Suprapubic skin (tissue), 4 donors: ENCODE data around the gene KCNN2. TPM values are rescaled to one million over a fixed set of nuclear protein-coding genes. Genes with fewer than 3 reads are reported as not detected.
"Not testable (repeated sequence)": the region's sequence is repeated elsewhere in the genome, so short reads cannot be mapped to it uniquely, and the experiment has no call there.

Experiments
- DNase-seq, 2 donors: peaks; one replicate each; pipeline ENCODE4 v3.0.0-alpha.2; 2019; ENCODE audit warnings: low spot score in 2 of 2
- H3K27ac ChIP-seq: fragments of 200-600 bp; sonication (generic); one replicate; pipeline ENCODE4 v1.5.1; 2019
- H3K27me3 ChIP-seq: fragments of 200-600 bp; sonication (generic); one replicate; pipeline ENCODE4 v1.5.1; 2019
- H3K36me3 ChIP-seq: fragments of 200-600 bp; sonication (generic); one replicate; pipeline ENCODE4 v1.5.1; 2019
- H3K4me1 ChIP-seq: fragments of 200-600 bp; sonication (generic); one replicate; pipeline ENCODE4 v1.5.1; 2019
- H3K4me3 ChIP-seq: fragments of 200-600 bp; sonication (generic); one replicate; pipeline ENCODE4 v1.5.1; 2019; ENCODE audit warnings: mild to moderate bottlenecking
- H3K9me3 ChIP-seq: fragments of 200-600 bp; sonication (generic); one replicate; pipeline ENCODE4 v1.5.1; 2019
- CTCF ChIP-seq, 2 donors: fragments of 200-600 bp in 1 of 2; fragments of 450-650 bp in 1 of 2; sonication (generic) in 1 of 2; IDR thresholded peaks; one replicate each; pipeline ENCODE4 v1.5.1; 2016 to 2019; ENCODE audit warnings: antibody characterized with exemption in 2 of 2, mild to moderate bottlenecking in 1 of 2, moderate library complexity in 1 of 2
- EP300 ChIP-seq: sonication (generic); formaldehyde crosslinking; IDR thresholded peaks from one replicate; pipeline ENCODE4 v1.6.1; 2017; ENCODE audit warnings: antibody characterized with exemption
- POLR2A ChIP-seq, 2 donors: fragments of 450-650 bp; IDR thresholded peaks; one replicate each; pipeline ENCODE4 v1.6.1; 2017; ENCODE audit warnings: antibody characterized with exemption in 2 of 2, mild to moderate bottlenecking in 2 of 2, moderate library complexity in 2 of 2
- POLR2AphosphoS5 ChIP-seq, 3 donors: sonication (generic); formaldehyde crosslinking; IDR thresholded peaks; one replicate each; pipeline ENCODE4 v1.6.1; 2017; ENCODE audit warnings: antibody characterized with exemption in 3 of 3
- WGBS: methylation state at CpG from one replicate; pipeline ENCODE4 v1.1.5; 2018; 5-methylcytosine and 5-hydroxymethylcytosine counted together
- total RNA-seq, 4 donors: library from RNA; depleted of rRNA; stranded (reverse); fragments of >200 nt; gene quantifications; one replicate each; pipeline ENCODE4 v1.1.0, GENCODE V29; 2016

KCNN2 gene
- total RNA-seq, 4 donors from 2014 or later: 0.62 to 3.2 (median 2.0) TPM

DNA sequence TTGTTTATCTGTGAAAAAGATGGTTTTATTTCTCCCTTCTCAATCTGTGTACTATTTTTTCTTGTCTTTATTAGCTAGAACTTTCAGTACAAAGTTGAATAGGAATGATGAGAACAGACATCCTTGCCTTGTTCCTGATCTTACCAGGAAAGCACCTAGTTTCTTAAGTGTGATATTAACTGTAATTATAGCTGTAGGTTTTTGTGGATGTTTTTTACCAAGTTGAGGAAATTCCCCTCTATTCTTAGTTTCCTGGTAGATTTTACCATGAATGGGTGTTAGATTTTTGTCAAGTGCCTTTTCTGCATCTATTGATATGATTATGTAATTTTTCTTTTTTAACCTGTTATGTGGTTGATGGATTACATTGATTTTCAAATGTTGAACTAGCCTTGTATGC is 68.7 kb downstream of the KCNN2 start:
- no peak overlapping the region for H3K4me3 ChIP-seq
- H3K27me3 ChIP-seq: no peaks in the 10 kb centered on the region
- H3K36me3 ChIP-seq: no peaks in the 10 kb centered on the region
- no peaks in the 10 kb centered on the region for H3K9me3 ChIP-seq
- no peak for TF ChIP-seq POLR2A (IDR thresholded peaks at IDR 0.05)
- H3K4me1 ChIP-seq: no peaks in the 10 kb centered on the region
- no peak for DNase-seq
- H3K27ac ChIP-seq: no peak overlapping the region

GRCh38 chr5:114432684-114433083 is 70.8 kb downstream of the KCNN2 start:
- no CpG with 5 or more reads among the region's 30 CpGs for WGBS
- not testable (repeated sequence) for H3K4me1 ChIP-seq, H3K27ac ChIP-seq

GRCh38 chr5:114434396-114435219 is 72.7 kb downstream of the KCNN2 start:
- no peaks in the 10 kb centered on the region for H3K4me1 ChIP-seq
- no peaks in the 10 kb centered on the region for H3K27me3 ChIP-seq
- no peak overlapping the region for H3K4me3 ChIP-seq
- no peak for TF ChIP-seq CTCF (IDR thresholded peaks at IDR 0.05)
- TF ChIP-seq EP300: no peak
- no peak for TF ChIP-seq POLR2A (IDR thresholded peaks at IDR 0.05)
- no peak for TF ChIP-seq POLR2AphosphoS5 (IDR thresholded peaks at IDR 0.05)
- H3K27ac ChIP-seq: no peak overlapping the region
- no peaks in the 10 kb centered on the region for H3K9me3 ChIP-seq
- DNase-seq: no peak
- no peaks in the 10 kb centered on the region for H3K36me3 ChIP-seq
- 40% methylated on average over 5 of the region's 5 CpGs for WGBS

More at GRCh38 chr5:114432684-114433083, 70.8 kb downstream of the KCNN2 start:
- H3K9me3 ChIP-seq, DNase-seq, H3K27me3 ChIP-seq, H3K4me3 ChIP-seq, H3K36me3 ChIP-seq: not testable (repeated sequence)

DNA sequence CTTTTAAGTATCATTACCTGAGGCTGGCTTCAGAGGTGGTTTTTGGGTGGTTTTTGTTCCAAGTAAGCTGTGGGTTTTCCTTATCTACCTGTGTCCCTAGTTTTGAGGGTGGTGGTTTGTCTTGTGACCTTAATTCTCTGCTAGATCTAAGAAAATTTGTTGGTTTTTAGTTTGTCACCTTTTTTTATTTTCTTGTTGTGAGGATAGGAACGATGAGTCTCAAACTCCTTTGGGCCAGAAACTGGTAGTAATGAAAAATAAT is 73.3 kb downstream of the KCNN2 start:
- H3K9me3 ChIP-seq: no peaks in the 10 kb centered on the region
- no peak for TF ChIP-seq POLR2AphosphoS5 (IDR thresholded peaks at IDR 0.05)
- TF ChIP-seq CTCF (IDR thresholded peaks at IDR 0.05): no peak
- TF ChIP-seq EP300: no peak
- no peak for TF ChIP-seq POLR2A (IDR thresholded peaks at IDR 0.05)
- no peaks in the 10 kb centered on the region for H3K27me3 ChIP-seq
- no peak for DNase-seq
- 67% methylated on average over 1 of the region's 1 CpG for WGBS
- H3K36me3 ChIP-seq: no peaks in the 10 kb centered on the region
- H3K4me1 ChIP-seq: no peaks in the 10 kb centered on the region
- no peak overlapping the region for H3K27ac ChIP-seq
- H3K4me3 ChIP-seq: no peak overlapping the region

DNA sequence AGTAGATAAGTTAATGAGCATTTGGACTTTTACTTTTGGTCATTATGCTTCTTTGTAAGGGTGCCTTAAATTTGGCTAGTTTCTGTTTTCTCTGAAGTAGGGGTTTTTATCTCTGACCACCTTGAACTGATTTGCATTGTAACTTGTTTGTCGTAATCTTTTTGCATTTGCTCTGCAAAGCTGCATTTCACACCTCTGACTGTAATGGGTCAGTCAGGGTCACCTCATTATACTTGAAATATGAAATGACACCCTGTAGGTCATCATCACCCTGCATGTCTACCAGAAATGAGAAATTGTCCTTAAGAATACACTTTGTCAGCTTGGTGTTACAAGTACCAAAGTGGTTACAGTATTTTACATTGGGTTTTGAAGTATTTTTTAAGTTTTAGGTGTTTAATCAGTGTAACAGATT is 74.0 kb downstream of the KCNN2 start:
- WGBS: 94% methylated on average over 1 of the region's 1 CpG
- Histone ChIP-seq H3K4me1 (no peaks in the 10 kb centered on the region), H3K36me3 (no peaks in the 10 kb centered on the region), H3K27ac (no peak overlapping the region), H3K9me3 (no peaks in the 10 kb centered on the region), H3K4me3 (no peak overlapping the region), H3K27me3 (no peaks in the 10 kb centered on the region)
- no peak for DNase-seq
- no peak for TF ChIP-seq CTCF (IDR thresholded peaks at IDR 0.05)
- no peak for TF ChIP-seq EP300
- no peak for TF ChIP-seq POLR2AphosphoS5 (IDR thresholded peaks at IDR 0.05)
- TF ChIP-seq POLR2A (IDR thresholded peaks at IDR 0.05): no peak

DNA sequence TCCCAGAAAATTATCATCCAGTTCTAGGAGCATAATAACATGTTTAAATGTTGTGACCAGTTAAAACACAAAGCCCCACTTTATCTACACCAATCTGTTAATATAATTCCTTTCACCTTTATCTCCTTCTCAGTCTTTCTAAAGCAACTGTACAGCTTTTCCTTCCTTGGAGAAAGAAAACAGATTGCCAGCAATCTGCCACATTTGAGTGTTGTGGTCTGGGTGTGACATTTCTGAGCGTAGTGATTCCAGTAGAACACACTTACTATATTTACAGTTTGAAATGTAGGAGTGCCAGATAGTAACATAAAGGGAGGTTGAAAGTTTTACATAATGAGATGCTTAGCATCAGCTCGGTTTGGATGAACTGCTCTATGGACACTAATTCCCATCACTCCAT is 76.1 kb downstream of the KCNN2 start:
- 75% methylated on average over 2 of the region's 2 CpGs for WGBS

More for the DNA sequence above, 76.1 kb downstream of the KCNN2 start:
- H3K27me3 ChIP-seq: no peaks in the 10 kb centered on the region
- H3K9me3 ChIP-seq: no peaks in the 10 kb centered on the region
- TF ChIP-seq EP300 (no peak), CTCF (IDR thresholded peaks at IDR 0.05) (no peak), POLR2A (IDR thresholded peaks at IDR 0.05) (no peak), POLR2AphosphoS5 (IDR thresholded peaks at IDR 0.05) (no peak)
- DNase-seq: no peak
- no peak overlapping the region for H3K4me3 ChIP-seq
- H3K4me1 ChIP-seq: no peaks in the 10 kb centered on the region
- no peak overlapping the region for H3K27ac ChIP-seq
- no peaks in the 10 kb centered on the region for H3K36me3 ChIP-seq
